ENCODE measurements around the gene SMPD3. TPM values are rescaled to one million over a fixed set of nuclear protein-coding genes. Genes with fewer than 3 reads are reported as not detected.

The SMPD3 gene
- total and polyA plus RNA-seq, 2 of the 8 experiments (the other 6 are each of a cell fraction or from before 2014, with no cell fraction given), result 0.39 to 1.3 TPM

DNA sequence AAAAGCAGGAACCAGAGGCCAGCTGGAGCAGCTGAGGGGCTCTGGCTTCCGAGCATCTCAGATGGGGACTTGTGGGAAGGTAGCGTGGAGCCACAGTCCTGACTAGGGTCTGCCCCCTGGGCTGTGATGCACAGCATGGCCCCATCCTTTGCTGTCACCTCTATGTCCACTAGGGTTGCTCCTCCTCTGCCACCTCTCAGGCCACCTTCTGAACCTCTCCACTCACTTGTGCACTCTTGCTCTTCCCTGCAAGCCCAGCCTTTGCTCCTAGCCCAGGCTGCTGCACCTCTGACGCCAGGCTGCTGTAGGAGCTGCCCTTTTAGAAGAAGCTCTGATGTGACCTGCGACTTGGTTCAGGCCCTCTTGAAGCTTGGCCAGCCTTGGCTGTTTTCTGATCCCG, 24.3 kb upstream of the SMPD3 start:
- H3K79me1 ChIP-seq (ENCODE audit: low read depth, low read length), result no peaks in the 10 kb centered on the region
- no peak for FAIRE-seq
- H3K36me3 ChIP-seq (ENCODE audit: control insufficient read depth in 2 of 4, insufficient read depth in 4 of 4, low read length in 3 of 4), result no peaks in the 10 kb centered on the region
- H3K23me2 ChIP-seq (ENCODE audit: low read depth, low read length), result no peaks in the 10 kb centered on the region
- DNase-seq (ENCODE audit: low read depth in 1 of 2, low spot score in 2 of 2), result no peak
- no peaks in the 10 kb centered on the region for H3K79me2 ChIP-seq (ENCODE audit: control insufficient read depth in 1 of 2, insufficient read depth in 2 of 2, low read length in 2 of 2)
- ChIA-PET CTCF (ENCODE audit: partially characterized antibody) (interaction anchor here (1.0 to 1.6 kb wide), 6 partner anchors 16 to 108 kb away, joined by 3 to 7 read pairs (median 4); no protein-coding TSS in a partner anchor), POLR2A (ENCODE audit: partially characterized antibody) (no interaction called here)
- no peak overlapping the region for H3K4me2 ChIP-seq (ENCODE audit: insufficient read depth in 1 of 2, low read depth in 2 of 2, low read length in 2 of 2)
- H3K14ac ChIP-seq (ENCODE audit: insufficient read length), result no peak overlapping the region
- H3K23ac ChIP-seq (ENCODE audit: insufficient read length), result no peak overlapping the region
- no peaks in the 10 kb centered on the region for H3K27me3 ChIP-seq (replicated peaks in 1 of 4; ENCODE audit: control insufficient read depth in 3 of 4, extremely low read depth in 1 of 4, insufficient read depth in 3 of 4, low read length in 3 of 4)
- H4K5ac ChIP-seq (ENCODE audit: insufficient read length, low read depth, low read length), result no peak overlapping the region
- H2AK5ac ChIP-seq (ENCODE audit: low read depth, low read length), result no peak overlapping the region
- no peak overlapping the region for H2BK12ac ChIP-seq (ENCODE audit: low read depth, low read length)
- no peak overlapping the region for H4K8ac ChIP-seq (ENCODE audit: extremely low read depth, insufficient read depth, low read length)
- H2BK120ac ChIP-seq (replicated peaks; ENCODE audit: low read depth, low read length), result no peak overlapping the region
- no peak overlapping the region for H3K18ac ChIP-seq (ENCODE audit: extremely low read depth, low read length)
- H3K56ac ChIP-seq (replicated peaks; ENCODE audit: insufficient read length, low read depth, low read length), result no peak overlapping the region
- no peaks in the 10 kb centered on the region for H4K20me1 ChIP-seq (replicated peaks in 1 of 2; ENCODE audit: control insufficient read depth in 1 of 2, insufficient read depth in 2 of 2, low read length in 2 of 2)
- H3K9ac ChIP-seq (replicated peaks in 1 of 4; ENCODE audit: extremely low read depth in 1 of 4, low read depth in 3 of 4, low read length in 3 of 4), result no peak overlapping the region
- WGBS, 2 experiments (ENCODE audit: extremely low coverage in 1 of 2, insufficient coverage in 1 of 2, insufficient read length in 1 of 2, insufficient replicate concordance in 2 of 2, low coverage in 1 of 2, low lambda C conversion rate in 2 of 2, missing lambda C conversion rate in 1 of 2), result 89% methylated on average over 5 of the region's 5 CpGs; no CpG with 5 or more reads in 1 of the 2 experiments
- no peak overlapping the region for H3K4ac ChIP-seq (replicated peaks; ENCODE audit: insufficient read length, low read depth, low read length)
- H2BK5ac ChIP-seq (ENCODE audit: low read depth, low read length), result no peak overlapping the region
- H3K27ac ChIP-seq (ENCODE audit: low read depth, low read length), result no peak overlapping the region
- 0 out of 7 replicates have a peak, but pooled peaks cover 0 to 2% (median 0%) of the 10 kb centered on the region in 4 experiments for H3K4me1 ChIP-seq (replicated peaks in 1 of 4; ENCODE audit: control insufficient read depth in 3 of 4, insufficient read depth in 4 of 4, low read length in 3 of 4)
- H2BK20ac ChIP-seq (ENCODE audit: low read length), result no peak overlapping the region
- H2AFZ ChIP-seq (ENCODE audit: low read length), result no peak overlapping the region
- no peak overlapping the region for H3K4me3 ChIP-seq (ENCODE audit: extremely low read depth in 1 of 4, insufficient read depth in 2 of 4, low read depth in 3 of 4, low read length in 4 of 4)
- no peak overlapping the region for H4K91ac ChIP-seq (replicated peaks; ENCODE audit: insufficient read length, low read length)
- peaks cover 0 to 3% of the 10 kb centered on the region in 2 experiments; a peak in 1 of 4 replicates for H3K9me3 ChIP-seq (ENCODE audit: insufficient read depth in 2 of 2, low read depth in 1 of 2, low read length in 1 of 2)
- no peak overlapping the region for H2BK15ac ChIP-seq (ENCODE audit: low read length)
- no peak for TF ChIP-seq PHF8 (conservative IDR thresholded peaks at IDR 0.05; ENCODE audit: low read depth, low read length)
- TF ChIP-seq HDAC6 (IDR thresholded peaks at IDR 0.05; ENCODE audit: low read depth, low read length), result no peak
- TF ChIP-seq POU5F1 (IDR thresholded peaks at IDR 0.05; ENCODE audit: low read depth, low read length), result no peak
- TF ChIP-seq TCF12 (IDR thresholded peaks at IDR 0.05; ENCODE audit: low read depth, low read length), result no peak
- no peak for TF ChIP-seq GTF2F1 (IDR thresholded peaks at IDR 0.05; ENCODE audit: borderline replicate concordance, low read depth, low read length)
- no peak for TF ChIP-seq FOSL1 (IDR thresholded peaks at IDR 0.05; ENCODE audit: insufficient read depth, low read depth, low read length)
- TF ChIP-seq RBBP5 (IDR thresholded peaks at IDR 0.05; ENCODE audit: borderline replicate concordance, low read depth, low read length), result no peak
- no peak for TF ChIP-seq EP300 (IDR thresholded peaks at IDR 0.05; ENCODE audit: borderline replicate concordance in 1 of 2, low read depth in 2 of 2, low read length in 2 of 2)
- no peak for TF ChIP-seq BACH1 (IDR thresholded peaks at IDR 0.05; ENCODE audit: low read length)
- no peak for TF ChIP-seq SIN3A (conservative IDR thresholded peaks at IDR 0.05 in 1 of 2, IDR thresholded peaks at IDR 0.05 in 1 of 2; ENCODE audit: low read depth in 1 of 2, low read length in 2 of 2)
- no peak for TF ChIP-seq CHD1 (IDR thresholded peaks at IDR 0.05; ENCODE audit: low read depth, low read length)
- TF ChIP-seq RAD21 (IDR thresholded peaks at IDR 0.05 in 1 of 2, conservative IDR thresholded peaks at IDR 0.05 in 1 of 2; ENCODE audit: low read depth in 2 of 2, low read length in 2 of 2), result no peak
- TF ChIP-seq POLR2A (IDR thresholded peaks at IDR 0.05; ENCODE audit: control extremely low read depth in 1 of 2, low read depth in 2 of 2, low read length in 2 of 2), result no peak
- no peak for TF ChIP-seq ATF3 (IDR thresholded peaks at IDR 0.05; ENCODE audit: insufficient read depth, low read depth, low read length)
